H1 (cell line): Measurements from ENCODE around the gene CYP4F11. TPM values are rescaled to one million over a fixed set of nuclear protein-coding genes. Genes with fewer than 3 reads are reported as not detected.

Source experiments
- CHD7 ChIP-seq: fragments of 300-600 bp; sonication (generic); IDR thresholded peaks from 2 replicates; pipeline ENCODE4 v1.7.1; 2012; ENCODE audit warnings: low read length, moderate library complexity, mild to moderate bottlenecking, inconsistent platforms; ENCODE audit not compliant: insufficient replicate concordance
- polyA plus RNA-seq, 7 experiments: library from polyadenylated mRNA; depleted of rRNA in 3 of 7; stranded (reverse) in 5 of 7; unstranded in 2 of 7; fragments of >200 nt in 5 of 7; fragments of 200-250 nt in 2 of 7; gene quantifications; 1 replicate in 5 of 7; 2 replicates in 1 of 7; 4 replicates in 1 of 7; pipeline versions ENCODE4 v1.2.1 to v1.2.3, GENCODE V29; 2011 to 2013; ENCODE audit warnings: missing spikeins in 2 of 7, mixed read lengths in 2 of 7
- total RNA-seq: library from RNA; stranded (reverse); fragmentation: NEBNext Ultra II Directional; extraction: Animal tissue kit (Norgen Biotek cat#: 25700); gene quantifications from 2 replicates; pipeline ENCODE4 v1.2.1, GENCODE V29; 2021

The CYP4F11 gene
- total and polyA plus RNA-seq, 2 of the 8 experiments (the other 6 are each of a cell fraction or from before 2014, with no cell fraction given), result not detected

DNA sequence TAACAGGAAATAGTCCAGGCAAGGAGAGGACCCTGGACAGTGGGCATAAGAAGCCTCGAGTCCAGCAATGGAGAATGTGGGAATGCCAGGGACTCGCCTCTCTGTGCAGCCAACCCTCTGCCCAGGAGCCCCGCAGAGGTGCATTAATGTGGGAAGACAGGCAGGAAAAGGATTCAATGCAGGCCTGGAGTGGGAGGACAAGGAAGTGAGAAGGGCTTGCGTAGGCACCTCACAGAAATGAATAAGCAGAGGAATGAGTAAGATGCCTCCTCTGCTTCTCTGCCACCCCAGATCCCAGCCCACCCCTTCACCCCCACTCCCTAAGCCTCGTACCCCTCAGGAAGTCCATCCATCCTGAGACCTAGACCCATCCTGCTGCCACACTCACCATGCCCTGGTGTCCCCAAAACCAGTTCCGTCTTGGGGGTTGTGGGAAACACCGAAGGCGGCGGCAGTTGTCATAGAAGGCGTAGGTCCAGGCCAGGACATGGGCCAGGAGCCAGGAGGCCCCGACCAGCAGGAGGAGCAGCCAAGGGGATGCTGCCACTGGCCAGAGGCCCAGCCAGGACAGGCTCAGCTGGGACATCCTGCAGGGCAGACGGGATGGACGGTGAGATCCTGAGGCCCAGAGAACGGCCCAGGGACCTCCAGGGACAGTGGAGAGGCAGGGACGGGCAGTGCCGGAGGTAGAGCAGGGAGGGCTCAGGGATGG is 37.1 kb downstream of the CYP4F11 start (continued):
- TF ChIP-seq CHD7, result no peak
